HCT116 (cell line): ENCODE results near the gene SH2D6. TPM values are rescaled to one million over a fixed set of nuclear protein-coding genes. Genes with fewer than 3 reads are reported as not detected.

Experiments used
- ATAC-seq: fragments of 200-7000 bp; cut with Tn5 transposase; 2 replicates; pipeline ENCODE4 v1.9.1; 2020; ENCODE audit warnings: mild to moderate bottlenecking, moderate library complexity
- BruUV-seq: library from RNA; stranded (reverse); fragments of 400-500 nt; replicated peaks from 2 replicates; lab custom pipeline; 2021; lab: Mats Ljungman, UMichigan
- CTCF ChIA-PET: fragments of 300-600 bp; sonication (Branson Sonifier 250); formaldehyde crosslinking; loops from one replicate; lab custom pipeline; 2021; ENCODE audit warnings: antibody characterized with exemption; lab: Charles Lee
- POLR2A ChIA-PET: fragments of 300-600, 350-600 bp; sonication (Branson Sonifier 250); formaldehyde crosslinking; loops from one replicate; lab custom pipeline; 2021; ENCODE audit warnings: antibody characterized with exemption; lab: Charles Lee
- RAD21 ChIA-PET, 2 experiments: fragments of 300-600 bp; sonication (Branson Sonifier 250); formaldehyde crosslinking; loops; one replicate each; lab custom pipeline; 2023; ENCODE audit warnings: low total read pairs in 2 of 2; ENCODE audit not compliant: uncharacterized antibody in 2 of 2, unreplicated experiment in 2 of 2, low non-redundant PET in 1 of 2; lab: Charles Lee
- DNase-seq: peaks from one replicate; pipeline ENCODE4 v3.0.0-alpha.2; 2010; ENCODE audit warnings: low read depth, low spot score
- H2AFZ ChIP-seq: fragments of 200-600 bp; shearing (Covaris generic), sonication (generic); 2 replicates; pipeline ENCODE4 v1.6.1; 2017; ENCODE audit warnings: low read depth, mixed run types, mixed read lengths, antibody characterized with exemption, low read length; ENCODE audit not compliant: poor library complexity, severe bottlenecking
- H3K27ac ChIP-seq: 2 replicates; pipeline ENCODE4 v1.5.1; 2012; ENCODE audit warnings: low read depth, low read length
- H3K27me3 ChIP-seq: fragments of 200-600 bp; sonication (generic); 2 replicates; pipeline ENCODE4 v1.6.1; 2016; ENCODE audit warnings: mixed run types, low read length, mixed read lengths; ENCODE audit not compliant: insufficient read depth
- H3K36me3 ChIP-seq, 2 experiments: fragments of 200-500 bp in 1 of 2; fragments of 200-600 bp in 1 of 2; sonication (Bioruptor generic) in 1 of 2; sonication (generic) in 1 of 2; 2 replicates each; pipeline versions ENCODE4 v1.5.1 to v1.6.1; 2014 to 2016; ENCODE audit warnings: low read length in 2 of 2, inconsistent platforms in 1 of 2, mixed read lengths in 1 of 2, mixed run types in 1 of 2; ENCODE audit not compliant: insufficient read depth in 2 of 2, control insufficient read depth in 1 of 2
- H3K4me1 ChIP-seq, 2 experiments: fragments of 200-600 bp in 1 of 2; sonication (generic) in 1 of 2; 2 replicates each; pipeline versions ENCODE4 v1.5.1 to v1.6.1; 2012 to 2017; ENCODE audit warnings: low read length in 2 of 2, inconsistent platforms in 1 of 2, mild to moderate bottlenecking in 1 of 2, mixed read lengths in 1 of 2, mixed run types in 1 of 2, moderate library complexity in 1 of 2; ENCODE audit not compliant: insufficient read depth in 2 of 2, control insufficient read depth in 1 of 2
- H3K4me2 ChIP-seq: fragments of 200-600 bp; sonication (generic); 2 replicates; pipeline ENCODE4 v1.6.1; 2017; ENCODE audit warnings: mixed run types, low read length, mixed read lengths
- H3K4me3 ChIP-seq, 2 experiments: fragments of 200-600 bp in 1 of 2; sonication (generic) in 1 of 2; replicated peaks in 1 of 2; 2 replicates each; pipeline ENCODE4 v1.5.1; 2011 to 2016; ENCODE audit warnings: low read length in 2 of 2, control low read depth in 1 of 2, low read depth in 1 of 2, mild to moderate bottlenecking in 1 of 2, mixed read lengths in 1 of 2, mixed run types in 1 of 2
- H3K79me2 ChIP-seq: fragments of 200-600 bp; sonication (generic); 2 replicates; pipeline ENCODE4 v1.6.1; 2017; ENCODE audit warnings: mild to moderate bottlenecking, mixed run types, low read length, moderate library complexity, mixed read lengths; ENCODE audit not compliant: insufficient read depth
- H3K9ac ChIP-seq: fragments of 200-600 bp; sonication (generic); 2 replicates; pipeline ENCODE4 v1.6.1; 2016; ENCODE audit warnings: low read length, mixed read lengths
- H3K9me2 ChIP-seq: fragments of 200-600 bp; sonication (generic), shearing (Covaris generic); 2 replicates; pipeline ENCODE4 v1.6.1; 2017; ENCODE audit warnings: mixed run types, mild to moderate bottlenecking, moderate library complexity; ENCODE audit not compliant: insufficient read depth
- H3K9me3 ChIP-seq, 2 experiments: fragments of 200-500 bp in 1 of 2; fragments of 200-600 bp in 1 of 2; sonication (Bioruptor generic) in 1 of 2; sonication (generic) in 1 of 2; 2 replicates each; pipeline ENCODE4 v1.6.1; 2014 to 2017; ENCODE audit warnings: low read length in 2 of 2, mixed read lengths in 2 of 2, inconsistent platforms in 1 of 2, low read depth in 1 of 2, mild to moderate bottlenecking in 1 of 2, mixed run types in 1 of 2, moderate library complexity in 1 of 2; ENCODE audit not compliant: control insufficient read depth in 1 of 2, insufficient read depth in 1 of 2
- H4K20me1 ChIP-seq: fragments of 200-600 bp; sonication (generic), shearing (Covaris generic); 2 replicates; pipeline ENCODE4 v1.6.1; 2017; ENCODE audit warnings: mixed run types, mild to moderate bottlenecking, moderate library complexity; ENCODE audit not compliant: insufficient read depth
- CEBPB ChIP-seq: IDR thresholded peaks from 2 replicates; pipeline ENCODE4 v1.6.1; 2012; ENCODE audit warnings: low read depth
- CTCF ChIP-seq, 3 experiments: fragments of 200-600 bp in 1 of 3; sonication (generic) in 1 of 3; IDR thresholded peaks in 2 of 3; conservative IDR thresholded peaks in 1 of 3; 2 replicates each; pipeline ENCODE4 v1.5.1; 2012 to 2017; ENCODE audit warnings: low read depth in 2 of 3, low read length in 2 of 3, antibody characterized with exemption in 1 of 3, borderline replicate concordance in 1 of 3, control low read depth in 1 of 3, mild to moderate bottlenecking in 1 of 3, mixed read lengths in 1 of 3, mixed run types in 1 of 3, moderate library complexity in 1 of 3; ENCODE audit not compliant: insufficient read depth in 1 of 3
- ELF1 ChIP-seq: IDR thresholded peaks from 2 replicates; pipeline ENCODE4 v1.6.1; 2012; ENCODE audit warnings: low read depth, borderline replicate concordance
- EZH2 ChIP-seq: fragments of 200-600 bp; sonication (generic); IDR thresholded peaks from 2 replicates; pipeline ENCODE4 v1.6.1; 2017; ENCODE audit warnings: antibody characterized with exemption, mixed run types
- FOSL1 ChIP-seq: IDR thresholded peaks from 2 replicates; pipeline ENCODE4 v1.6.1; 2012; ENCODE audit warnings: low read depth
- MAX ChIP-seq: IDR thresholded peaks from 2 replicates; pipeline ENCODE4 v1.6.1; 2012
- POLR2A ChIP-seq: IDR thresholded peaks from 2 replicates; pipeline ENCODE4 v1.7.0; 2011; ENCODE audit warnings: borderline replicate concordance; ENCODE audit not compliant: insufficient read depth, insufficient read length; ENCODE audit errors: extremely low read depth
- RAD21 ChIP-seq: IDR thresholded peaks from 2 replicates; pipeline ENCODE4 v1.6.1; 2012; ENCODE audit warnings: low read depth, mild to moderate bottlenecking
- REST ChIP-seq: IDR thresholded peaks from 2 replicates; pipeline ENCODE4 v1.6.1; 2012; ENCODE audit warnings: low read depth
- SP1 ChIP-seq: IDR thresholded peaks from 2 replicates; pipeline ENCODE4 v1.6.1; 2012; ENCODE audit warnings: low read depth
- SRF ChIP-seq: IDR thresholded peaks from 2 replicates; pipeline ENCODE4 v1.6.1; 2012; ENCODE audit warnings: low read depth
- TCF7L2 ChIP-seq: IDR thresholded peaks from 2 replicates; pipeline ENCODE4 v1.7.0; 2011; ENCODE audit warnings: borderline replicate concordance, inconsistent platforms; ENCODE audit not compliant: insufficient read depth, insufficient read length; ENCODE audit errors: extremely low read depth
- YY1 ChIP-seq: IDR thresholded peaks from 2 replicates; pipeline ENCODE4 v1.6.1; 2011; ENCODE audit warnings: low read length, low read depth, moderate library complexity, mild to moderate bottlenecking; ENCODE audit not compliant: insufficient replicate concordance; ENCODE audit errors: extremely low read depth
- ZFX ChIP-seq: fragments of 450-650 bp; IDR thresholded peaks from 2 replicates; pipeline ENCODE4 v1.6.1; 2017
- ZNF274 ChIP-seq: fragments of 200-500 bp; sonication (Bioruptor generic); IDR thresholded peaks from 2 replicates; pipeline ENCODE4 v1.6.1; 2014; ENCODE audit warnings: mild to moderate bottlenecking, low read depth, low read length, inconsistent platforms
- intact Hi-C: fragments of 100-400 bp; cut with micrococcal nuclease; formaldehyde crosslinking; loops from 2 replicates; pipeline ENCODE4 v1.10.0; 2022
- total RNA-seq: library from RNA; stranded (reverse); gene quantifications from one replicate; pipeline ENCODE4 v1.2.1, GENCODE V29; 2021; ENCODE audit not compliant: unreplicated experiment
- TF ChIP-seq, protein P1 (sequence below): IDR thresholded peaks from 2 replicates; pipeline ENCODE4 v1.6.1; 2012

The SH2D6 gene
- total RNA-seq, 1 experiment from 2014 or later = 2.7 TPM

DNA sequence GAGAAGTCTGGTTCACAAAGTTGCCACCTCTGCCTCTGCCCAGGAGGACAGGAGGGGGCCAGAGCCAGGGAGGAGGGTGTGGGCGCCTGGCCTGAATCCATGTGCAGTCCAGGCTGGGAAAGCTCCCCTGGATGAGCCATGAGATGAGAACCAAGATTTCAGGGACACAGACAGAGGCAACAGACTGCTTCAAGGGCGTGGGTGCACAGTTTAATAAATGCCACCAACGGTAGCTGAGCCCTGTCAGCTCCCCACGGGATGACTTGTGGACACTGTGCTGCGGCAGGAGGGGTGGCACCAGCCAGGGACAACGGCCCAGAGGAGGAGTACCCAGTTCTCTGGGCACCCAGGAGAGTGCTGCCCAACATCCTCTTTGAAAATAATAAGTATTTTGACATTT lies 23.5 kb upstream of the SH2D6 start:
- TF ChIP-seq SRF = no peak
- no peak for TF ChIP-seq SP1
- no TSS peak for BruUV-seq
- intact Hi-C loops = no loop called here
- no peaks in the 10 kb centered on the region for H3K9me3 ChIP-seq
- POLR2A ChIA-PET = no interaction called here
- no peak overlapping the region for H2AFZ ChIP-seq
- no peak overlapping the region for H3K27ac ChIP-seq
- H3K9me2 ChIP-seq = no peaks in the 10 kb centered on the region
- no peaks in the 10 kb centered on the region for H3K27me3 ChIP-seq
- no peak overlapping the region for H3K9ac ChIP-seq
- RAD21 ChIA-PET = no interaction called here
- peaks cover 16 to 40% of the 10 kb centered on the region in 2 experiments for H3K36me3 ChIP-seq
- no peak overlapping the region for H3K4me2 ChIP-seq
- DNase-seq = no peak
- H4K20me1 ChIP-seq = no peaks in the 10 kb centered on the region
- peaks cover 0 to 6% of the 10 kb centered on the region in 2 experiments; a peak in 1 of 4 replicates for H3K4me1 ChIP-seq
- no peak overlapping the region for H3K4me3 ChIP-seq
- H3K79me2 ChIP-seq = no peaks in the 10 kb centered on the region
- no peak for ATAC-seq
- CTCF ChIA-PET = no interaction called here

- Histone ChIP-seq H3K36me3 (peaks cover 15 to 44% of the 10 kb centered on the region in 2 experiments), H3K27me3 (no peaks in the 10 kb centered on the region), H3K27ac (no peak overlapping the region), H3K79me2 (no peaks in the 10 kb centered on the region), H3K4me3 (no peak overlapping the region), H2AFZ (no peak overlapping the region), H3K4me2 (no peak overlapping the region), H4K20me1 (no peaks in the 10 kb centered on the region), H3K9me3 (no peaks in the 10 kb centered on the region), H3K9me2 (no peaks in the 10 kb centered on the region), H3K9ac (no peak overlapping the region), H3K4me1 (peaks cover 0 to 6% of the 10 kb centered on the region in 2 experiments; a peak in 1 of 4 replicates)
- DNase-seq (no peak), ATAC-seq (no peak)
- intact Hi-C loops = no loop called here
- ChIA-PET POLR2A (no interaction called here), RAD21 (no interaction called here), CTCF (no interaction called here)
- no TSS peak for BruUV-seq
- no peak for TF ChIP-seq MAX
- no peak for TF ChIP-seq ELF1
- TF ChIP-seq REST = no peak
- no peak for TF ChIP-seq CTCF (IDR thresholded peaks at IDR 0.05 in 2 of 3, conservative IDR thresholded peaks at IDR 0.05 in 1 of 3; ENCODE audit: borderline replicate concordance in 1 of 3, insufficient read depth in 1 of 3, low read depth in 2 of 3, low read length in 2 of 3)
- no peak for TF ChIP-seq ZNF274
- TF ChIP-seq, protein P1, sequence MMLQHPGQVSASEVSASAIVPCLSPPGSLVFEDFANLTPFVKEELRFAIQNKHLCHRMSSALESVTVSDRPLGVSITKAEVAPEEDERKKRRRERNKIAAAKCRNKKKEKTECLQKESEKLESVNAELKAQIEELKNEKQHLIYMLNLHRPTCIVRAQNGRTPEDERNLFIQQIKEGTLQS = no peak
- no peak for TF ChIP-seq POLR2A
- TF ChIP-seq CEBPB = no peak
- no peak for TF ChIP-seq YY1
- TF ChIP-seq ZFX = no peak
- no peak for TF ChIP-seq SRF
- TF ChIP-seq RAD21 = no peak
- no peak for TF ChIP-seq FOSL1
- TF ChIP-seq TCF7L2 = no peak
- no peak for TF ChIP-seq EZH2
These were observed 22.5 kb upstream of the SH2D6 start for GRCh38 chr2:85395912-85396475.
